HCT116 (cell line): Measurements from ENCODE around the gene ABRACL. TPM values are rescaled to one million over a fixed set of nuclear protein-coding genes. Genes with fewer than 3 reads are reported as not detected.
"Not testable (repeated sequence)": the region's sequence is repeated elsewhere in the genome, so short reads cannot be mapped to it uniquely, and the experiment has no call there.

Source experiments
- ATAC-seq: fragments of 200-7000 bp; cut with Tn5 transposase; 2 replicates; pipeline ENCODE4 v1.9.1; 2020; ENCODE audit warnings: mild to moderate bottlenecking, moderate library complexity
- BruUV-seq: library from RNA; stranded (reverse); fragments of 400-500 nt; replicated peaks from 2 replicates; lab custom pipeline; 2021; lab: Mats Ljungman, UMichigan
- CTCF ChIA-PET: fragments of 300-600 bp; sonication (Branson Sonifier 250); formaldehyde crosslinking; loops from one replicate; lab custom pipeline; 2021; ENCODE audit warnings: antibody characterized with exemption; lab: Charles Lee
- POLR2A ChIA-PET: fragments of 300-600, 350-600 bp; sonication (Branson Sonifier 250); formaldehyde crosslinking; loops from one replicate; lab custom pipeline; 2021; ENCODE audit warnings: antibody characterized with exemption; lab: Charles Lee
- RAD21 ChIA-PET, 2 experiments: fragments of 300-600 bp; sonication (Branson Sonifier 250); formaldehyde crosslinking; loops; one replicate each; lab custom pipeline; 2023; ENCODE audit warnings: low total read pairs in 2 of 2; ENCODE audit not compliant: uncharacterized antibody in 2 of 2, unreplicated experiment in 2 of 2, low non-redundant PET in 1 of 2; lab: Charles Lee
- DNase-seq: peaks from one replicate; pipeline ENCODE4 v3.0.0-alpha.2; 2010; ENCODE audit warnings: low read depth, low spot score
- H2AFZ ChIP-seq: fragments of 200-600 bp; shearing (Covaris generic), sonication (generic); 2 replicates; pipeline ENCODE4 v1.6.1; 2017; ENCODE audit warnings: low read depth, mixed run types, mixed read lengths, antibody characterized with exemption, low read length; ENCODE audit not compliant: poor library complexity, severe bottlenecking
- H3K27ac ChIP-seq: 2 replicates; pipeline ENCODE4 v1.5.1; 2012; ENCODE audit warnings: low read depth, low read length
- H3K27me3 ChIP-seq: fragments of 200-600 bp; sonication (generic); 2 replicates; pipeline ENCODE4 v1.6.1; 2016; ENCODE audit warnings: mixed run types, low read length, mixed read lengths; ENCODE audit not compliant: insufficient read depth
- H3K36me3 ChIP-seq, 2 experiments: fragments of 200-500 bp in 1 of 2; fragments of 200-600 bp in 1 of 2; sonication (Bioruptor generic) in 1 of 2; sonication (generic) in 1 of 2; 2 replicates each; pipeline versions ENCODE4 v1.5.1 to v1.6.1; 2014 to 2016; ENCODE audit warnings: low read length in 2 of 2, inconsistent platforms in 1 of 2, mixed read lengths in 1 of 2, mixed run types in 1 of 2; ENCODE audit not compliant: insufficient read depth in 2 of 2, control insufficient read depth in 1 of 2
- H3K4me1 ChIP-seq, 2 experiments: fragments of 200-600 bp in 1 of 2; sonication (generic) in 1 of 2; 2 replicates each; pipeline versions ENCODE4 v1.5.1 to v1.6.1; 2012 to 2017; ENCODE audit warnings: low read length in 2 of 2, inconsistent platforms in 1 of 2, mild to moderate bottlenecking in 1 of 2, mixed read lengths in 1 of 2, mixed run types in 1 of 2, moderate library complexity in 1 of 2; ENCODE audit not compliant: insufficient read depth in 2 of 2, control insufficient read depth in 1 of 2
- H3K4me2 ChIP-seq: fragments of 200-600 bp; sonication (generic); 2 replicates; pipeline ENCODE4 v1.6.1; 2017; ENCODE audit warnings: mixed run types, low read length, mixed read lengths
- H3K4me3 ChIP-seq, 2 experiments: fragments of 200-600 bp in 1 of 2; sonication (generic) in 1 of 2; replicated peaks in 1 of 2; 2 replicates each; pipeline ENCODE4 v1.5.1; 2011 to 2016; ENCODE audit warnings: low read length in 2 of 2, control low read depth in 1 of 2, low read depth in 1 of 2, mild to moderate bottlenecking in 1 of 2, mixed read lengths in 1 of 2, mixed run types in 1 of 2
- H3K79me2 ChIP-seq: fragments of 200-600 bp; sonication (generic); 2 replicates; pipeline ENCODE4 v1.6.1; 2017; ENCODE audit warnings: mild to moderate bottlenecking, mixed run types, low read length, moderate library complexity, mixed read lengths; ENCODE audit not compliant: insufficient read depth
- H3K9ac ChIP-seq: fragments of 200-600 bp; sonication (generic); 2 replicates; pipeline ENCODE4 v1.6.1; 2016; ENCODE audit warnings: low read length, mixed read lengths
- H3K9me2 ChIP-seq: fragments of 200-600 bp; sonication (generic), shearing (Covaris generic); 2 replicates; pipeline ENCODE4 v1.6.1; 2017; ENCODE audit warnings: mixed run types, mild to moderate bottlenecking, moderate library complexity; ENCODE audit not compliant: insufficient read depth
- H3K9me3 ChIP-seq, 2 experiments: fragments of 200-500 bp in 1 of 2; fragments of 200-600 bp in 1 of 2; sonication (Bioruptor generic) in 1 of 2; sonication (generic) in 1 of 2; 2 replicates each; pipeline ENCODE4 v1.6.1; 2014 to 2017; ENCODE audit warnings: low read length in 2 of 2, mixed read lengths in 2 of 2, inconsistent platforms in 1 of 2, low read depth in 1 of 2, mild to moderate bottlenecking in 1 of 2, mixed run types in 1 of 2, moderate library complexity in 1 of 2; ENCODE audit not compliant: control insufficient read depth in 1 of 2, insufficient read depth in 1 of 2
- H4K20me1 ChIP-seq: fragments of 200-600 bp; sonication (generic), shearing (Covaris generic); 2 replicates; pipeline ENCODE4 v1.6.1; 2017; ENCODE audit warnings: mixed run types, mild to moderate bottlenecking, moderate library complexity; ENCODE audit not compliant: insufficient read depth
- RAD21 ChIP-seq: IDR thresholded peaks from 2 replicates; pipeline ENCODE4 v1.6.1; 2012; ENCODE audit warnings: low read depth, mild to moderate bottlenecking
- SIN3A ChIP-seq: IDR thresholded peaks from 2 replicates; pipeline ENCODE4 v1.6.1; 2012; ENCODE audit warnings: low read depth
- intact Hi-C: fragments of 100-400 bp; cut with micrococcal nuclease; formaldehyde crosslinking; loops from 2 replicates; pipeline ENCODE4 v1.10.0; 2022
- total RNA-seq: library from RNA; stranded (reverse); gene quantifications from one replicate; pipeline ENCODE4 v1.2.1, GENCODE V29; 2021; ENCODE audit not compliant: unreplicated experiment

Gene ABRACL
- total RNA-seq, 1 experiment from 2014 or later, result 47.4 TPM

GRCh38 chr6:139050131-139050769, 21.7 kb downstream of the ABRACL start:
- H3K9me3 ChIP-seq, POLR2A ChIA-PET, RAD21 ChIA-PET, H4K20me1 ChIP-seq, H3K4me3 ChIP-seq, intact Hi-C loops, H3K27me3 ChIP-seq, H3K79me2 ChIP-seq, DNase-seq, H3K9ac ChIP-seq, H3K36me3 ChIP-seq, ATAC-seq, H3K4me2 ChIP-seq, H3K4me1 ChIP-seq, BruUV-seq, H2AFZ ChIP-seq, H3K27ac ChIP-seq, H3K9me2 ChIP-seq: not testable (repeated sequence)
- CTCF ChIA-PET, result interaction anchor here (0.6 kb wide), 1 partner anchor 16 kb away, joined by 3 read pairs; no protein-coding TSS in a partner anchor

- ChIA-PET CTCF (no interaction called here), RAD21 (no interaction called here), POLR2A (no interaction called here)
- DNase-seq, result no peak
- no peak for ATAC-seq
- Histone ChIP-seq H2AFZ (no peak overlapping the region), H3K9ac (no peak overlapping the region), H3K4me2 (no peak overlapping the region), H3K4me1 (no peaks in the 10 kb centered on the region), H3K27me3 (no peaks in the 10 kb centered on the region), H3K27ac (no peak overlapping the region), H3K9me2 (no peaks in the 10 kb centered on the region), H3K36me3 (no peaks in the 10 kb centered on the region), H3K79me2 (no peaks in the 10 kb centered on the region), H3K9me3 (no peaks in the 10 kb centered on the region), H4K20me1 (no peaks in the 10 kb centered on the region), H3K4me3 (no peak overlapping the region)
- BruUV-seq, result no TSS peak
- intact Hi-C loops, result no loop called here
- TF ChIP-seq SIN3A (no peak), RAD21 (peak; percentile 28)
Observed at GRCh38 chr6:139050770-139051313, 22.3 kb downstream of the ABRACL start.
